ENCODE measurements around the gene DISC1. TPM values are rescaled to one million over a fixed set of nuclear protein-coding genes. Genes with fewer than 3 reads are reported as not detected.

Gene DISC1
- total RNA-seq, 1 donor from 2014 or later: 16.0 TPM

- Histone ChIP-seq H3K36me3 (no peaks in the 10 kb centered on the region), H3K4me1 (no peaks in the 10 kb centered on the region), H3K27me3 (no peaks in the 10 kb centered on the region), H3K4me3 (no peak overlapping the region), H3K9me3 (no peaks in the 10 kb centered on the region), H3K27ac (no peak overlapping the region)
- intact Hi-C loops (cut with DNase I): no loop called here
- TF ChIP-seq CTCF (IDR thresholded peaks at IDR 0.05): no peak
- DNase-seq (ENCODE audit: low spot score in 2 of 2): no peak
These were observed 87.8 kb downstream of the DISC1 start for GRCh38 chr1:231714440-231714839.

- no peak for DNase-seq (ENCODE audit: low spot score in 2 of 2)
- intact Hi-C loops (cut with DNase I): no loop called here
- Histone ChIP-seq H3K27ac (no peak overlapping the region), H3K4me3 (no peak overlapping the region), H3K4me1 (no peaks in the 10 kb centered on the region), H3K9me3 (no peaks in the 10 kb centered on the region), H3K36me3 (no peaks in the 10 kb centered on the region), H3K27me3 (no peaks in the 10 kb centered on the region)
- no peak for TF ChIP-seq CTCF (IDR thresholded peaks at IDR 0.05)
These were observed 89.5 kb downstream of the DISC1 start for GRCh38 chr1:231715816-231716722.

- TF ChIP-seq CTCF (IDR thresholded peaks at IDR 0.05): no peak
- intact Hi-C loops (cut with DNase I): no loop called here
These were observed 90.3 kb downstream of the DISC1 start for GRCh38 chr1:231716879-231717278.

GRCh38 chr1:231719485-231720183 is 93.0 kb downstream of the DISC1 start:
- DNase-seq (ENCODE audit: low spot score in 2 of 2): no peak
- Histone ChIP-seq H3K27me3 (no peaks in the 10 kb centered on the region), H3K4me3 (no peak overlapping the region), H3K27ac (no peak overlapping the region), H3K4me1 (no peaks in the 10 kb centered on the region), H3K36me3 (no peaks in the 10 kb centered on the region), H3K9me3 (no peaks in the 10 kb centered on the region)
- TF ChIP-seq CTCF (IDR thresholded peaks at IDR 0.05): no peak
- intact Hi-C loops (cut with DNase I): no loop called here

More at GRCh38 chr1:231716879-231717278, 90.3 kb downstream of the DISC1 start:
- no peaks in the 10 kb centered on the region for H3K36me3 ChIP-seq
- DNase-seq (ENCODE audit: low spot score in 2 of 2): no peak
- no peaks in the 10 kb centered on the region for H3K9me3 ChIP-seq
- H3K4me3 ChIP-seq: no peak overlapping the region
- H3K27ac ChIP-seq: no peak overlapping the region
- no peaks in the 10 kb centered on the region for H3K4me1 ChIP-seq
- H3K27me3 ChIP-seq: no peaks in the 10 kb centered on the region

- intact Hi-C loops (cut with DNase I): no loop called here
- Histone ChIP-seq H3K36me3 (no peaks in the 10 kb centered on the region), H3K4me1 (no peaks in the 10 kb centered on the region), H3K27me3 (no peaks in the 10 kb centered on the region), H3K27ac (no peak overlapping the region), H3K9me3 (no peaks in the 10 kb centered on the region), H3K4me3 (no peak overlapping the region)
- TF ChIP-seq CTCF (IDR thresholded peaks at IDR 0.05): no peak
- DNase-seq (ENCODE audit: low spot score in 2 of 2): no peak
These were observed 94.2 kb downstream of the DISC1 start for GRCh38 chr1:231720652-231721325.
